HepG2 (cell line): ENCODE measurements around the gene SLC4A11. TPM values are rescaled to one million over a fixed set of nuclear protein-coding genes. Genes with fewer than 3 reads are reported as not detected.

ENCODE experiments used
- AGO2 ChIP-seq: fragments of 200-400 bp; formaldehyde crosslinking; optimal IDR thresholded peaks from 2 replicates; pipeline ENCODE3; 2017; ENCODE audit warnings: mild to moderate bottlenecking, low read depth, low read length, moderate library complexity
- ARNTL ChIP-seq: sonication (generic); formaldehyde crosslinking; IDR thresholded peaks from 2 replicates; pipeline ENCODE4 v1.4.0; 2020; ENCODE audit warnings: mild to moderate bottlenecking, missing genetic modification reagents
- EED ChIP-seq: sonication (generic); formaldehyde crosslinking; IDR thresholded peaks from 2 replicates; pipeline ENCODE4 v1.5.0; 2020; ENCODE audit warnings: mild to moderate bottlenecking, missing genetic modification reagents
- FOXC1 ChIP-seq: sonication (generic); formaldehyde crosslinking; IDR thresholded peaks from 2 replicates; pipeline ENCODE4 v1.8.0; 2022; ENCODE audit warnings: mild to moderate bottlenecking, missing genetic modification reagents, borderline replicate concordance
- GLI4 ChIP-seq: sonication (generic); formaldehyde crosslinking; IDR thresholded peaks from 2 replicates; pipeline ENCODE4 v1.5.1; 2020; ENCODE audit warnings: missing genetic modification reagents, mild to moderate bottlenecking, moderate library complexity, borderline replicate concordance
- GMEB1 ChIP-seq: sonication (generic); formaldehyde crosslinking; IDR thresholded peaks from 2 replicates; pipeline ENCODE4 v1.5.1; 2020; ENCODE audit warnings: missing genetic modification reagents, mild to moderate bottlenecking, borderline replicate concordance
- KLF12 ChIP-seq: sonication (generic); formaldehyde crosslinking; IDR thresholded peaks from 2 replicates; pipeline ENCODE4 v1.4.0; 2020; ENCODE audit warnings: missing genetic modification reagents, borderline replicate concordance
- KMT2A ChIP-seq: sonication (generic); formaldehyde crosslinking; IDR thresholded peaks from 2 replicates; pipeline ENCODE4 v1.4.0; 2020; ENCODE audit warnings: missing genetic modification reagents
- MED13 ChIP-seq: sonication (generic); formaldehyde crosslinking; IDR thresholded peaks from 2 replicates; pipeline ENCODE4 v1.5.0; 2020; ENCODE audit warnings: missing genetic modification reagents
- NR2C2 ChIP-seq: sonication (generic); formaldehyde crosslinking; IDR thresholded peaks from 2 replicates; pipeline ENCODE4 v1.4.0; 2020; ENCODE audit warnings: missing genetic modification reagents, mild to moderate bottlenecking, moderate library complexity, borderline replicate concordance
- NRL ChIP-seq: sonication (generic); formaldehyde crosslinking; IDR thresholded peaks from 2 replicates; pipeline ENCODE4 v1.5.0; 2020; ENCODE audit warnings: missing genetic modification reagents, mild to moderate bottlenecking, moderate library complexity, borderline replicate concordance
- POLR2G ChIP-seq: fragments of 200-400 bp; formaldehyde crosslinking; IDR thresholded peaks from 2 replicates; pipeline ENCODE4 v1.6.1; 2018; ENCODE audit warnings: mild to moderate bottlenecking, low read depth, low read length, moderate library complexity
- ZFY ChIP-seq: sonication (generic); formaldehyde crosslinking; IDR thresholded peaks from 2 replicates; pipeline ENCODE4 v1.4.0; 2020; ENCODE audit warnings: missing genetic modification reagents
- ZMAT3 ChIP-seq: sonication (generic); formaldehyde crosslinking; conservative IDR thresholded peaks from 2 replicates; pipeline ENCODE4 v1.7.0; 2021; ENCODE audit warnings: missing genetic modification reagents
- ZNF276 ChIP-seq: sonication (generic); formaldehyde crosslinking; IDR thresholded peaks from 2 replicates; pipeline ENCODE4 v1.4.0; 2020; ENCODE audit warnings: mild to moderate bottlenecking, low read depth, missing genetic modification reagents
- ZNF556 ChIP-seq: sonication (generic); formaldehyde crosslinking; IDR thresholded peaks from 2 replicates; pipeline ENCODE4 v1.4.0; 2020; ENCODE audit warnings: mild to moderate bottlenecking, missing genetic modification reagents, borderline replicate concordance
- polyA plus RNA-seq, 8 experiments: library from polyadenylated mRNA; depleted of rRNA in 3 of 8; stranded (reverse) in 7 of 8; unstranded in 1 of 8; fragments of >200 nt; fragmentation: Illumina TruSeq in 4 of 8; extraction: Trizol in 4 of 8; gene quantifications; 2 replicates each; pipeline versions ENCODE4 v1.2.1 to v1.2.3, GENCODE V29; 2011 to 2016; ENCODE audit warnings: low read depth in 4 of 8, missing spikeins in 1 of 8, mixed read lengths in 1 of 8; ENCODE audit not compliant: insufficient read depth in 1 of 8
- total RNA-seq, 5 experiments: library from RNA; depleted of rRNA; stranded (reverse); fragments of >200 nt; fragmentation: Illumina TruSeq; extraction: Trizol; gene quantifications; 2 replicates each; pipeline ENCODE4 v1.2.3, GENCODE V29; 2016; ENCODE audit warnings: low read depth in 1 of 5
- TF ChIP-seq, protein P1 (sequence below): sonication (generic); formaldehyde crosslinking; conservative IDR thresholded peaks from 2 replicates; pipeline ENCODE4 v1.4.0; 2020; ENCODE audit warnings: missing genetic modification reagents
- TF ChIP-seq, protein P2 (sequence below): sonication (generic); formaldehyde crosslinking; IDR thresholded peaks from 2 replicates; pipeline ENCODE4 v1.8.1; 2023; ENCODE audit warnings: missing genetic modification reagents, inconsistent platforms, borderline replicate concordance
- TF ChIP-seq, protein P3 (sequence below): sonication (generic); formaldehyde crosslinking; IDR thresholded peaks from 2 replicates; pipeline ENCODE4 v1.4.0; 2020; ENCODE audit warnings: missing genetic modification reagents

SLC4A11 gene
- total and polyA plus RNA-seq, 2 of the 13 experiments (the other 11 are each of a cell fraction or from before 2014, with no cell fraction given) = 3.9 to 27.0 TPM

GRCh38 chr20:3221398-3222226, 17.4 kb downstream of the SLC4A11 start (continued):
- TF ChIP-seq, protein P1, sequence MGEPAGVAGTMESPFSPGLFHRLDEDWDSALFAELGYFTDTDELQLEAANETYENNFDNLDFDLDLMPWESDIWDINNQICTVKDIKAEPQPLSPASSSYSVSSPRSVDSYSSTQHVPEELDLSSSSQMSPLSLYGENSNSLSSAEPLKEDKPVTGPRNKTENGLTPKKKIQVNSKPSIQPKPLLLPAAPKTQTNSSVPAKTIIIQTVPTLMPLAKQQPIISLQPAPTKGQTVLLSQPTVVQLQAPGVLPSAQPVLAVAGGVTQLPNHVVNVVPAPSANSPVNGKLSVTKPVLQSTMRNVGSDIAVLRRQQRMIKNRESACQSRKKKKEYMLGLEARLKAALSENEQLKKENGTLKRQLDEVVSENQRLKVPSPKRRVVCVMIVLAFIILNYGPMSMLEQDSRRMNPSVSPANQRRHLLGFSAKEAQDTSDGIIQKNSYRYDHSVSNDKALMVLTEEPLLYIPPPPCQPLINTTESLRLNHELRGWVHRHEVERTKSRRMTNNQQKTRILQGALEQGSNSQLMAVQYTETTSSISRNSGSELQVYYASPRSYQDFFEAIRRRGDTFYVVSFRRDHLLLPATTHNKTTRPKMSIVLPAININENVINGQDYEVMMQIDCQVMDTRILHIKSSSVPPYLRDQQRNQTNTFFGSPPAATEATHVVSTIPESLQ (CRISPR knock-in tag) = no peak
- TF ChIP-seq NRL (CRISPR knock-in tag) = peak; percentile 45; the same call in 1 of the 2 replicates
- TF ChIP-seq, protein P2, sequence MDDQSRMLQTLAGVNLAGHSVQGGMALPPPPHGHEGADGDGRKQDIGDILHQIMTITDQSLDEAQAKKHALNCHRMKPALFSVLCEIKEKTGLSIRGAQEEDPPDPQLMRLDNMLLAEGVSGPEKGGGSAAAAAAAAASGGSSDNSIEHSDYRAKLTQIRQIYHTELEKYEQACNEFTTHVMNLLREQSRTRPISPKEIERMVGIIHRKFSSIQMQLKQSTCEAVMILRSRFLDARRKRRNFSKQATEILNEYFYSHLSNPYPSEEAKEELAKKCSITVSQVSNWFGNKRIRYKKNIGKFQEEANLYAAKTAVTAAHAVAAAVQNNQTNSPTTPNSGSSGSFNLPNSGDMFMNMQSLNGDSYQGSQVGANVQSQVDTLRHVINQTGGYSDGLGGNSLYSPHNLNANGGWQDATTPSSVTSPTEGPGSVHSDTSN = no peak
- TF ChIP-seq, protein P3, sequence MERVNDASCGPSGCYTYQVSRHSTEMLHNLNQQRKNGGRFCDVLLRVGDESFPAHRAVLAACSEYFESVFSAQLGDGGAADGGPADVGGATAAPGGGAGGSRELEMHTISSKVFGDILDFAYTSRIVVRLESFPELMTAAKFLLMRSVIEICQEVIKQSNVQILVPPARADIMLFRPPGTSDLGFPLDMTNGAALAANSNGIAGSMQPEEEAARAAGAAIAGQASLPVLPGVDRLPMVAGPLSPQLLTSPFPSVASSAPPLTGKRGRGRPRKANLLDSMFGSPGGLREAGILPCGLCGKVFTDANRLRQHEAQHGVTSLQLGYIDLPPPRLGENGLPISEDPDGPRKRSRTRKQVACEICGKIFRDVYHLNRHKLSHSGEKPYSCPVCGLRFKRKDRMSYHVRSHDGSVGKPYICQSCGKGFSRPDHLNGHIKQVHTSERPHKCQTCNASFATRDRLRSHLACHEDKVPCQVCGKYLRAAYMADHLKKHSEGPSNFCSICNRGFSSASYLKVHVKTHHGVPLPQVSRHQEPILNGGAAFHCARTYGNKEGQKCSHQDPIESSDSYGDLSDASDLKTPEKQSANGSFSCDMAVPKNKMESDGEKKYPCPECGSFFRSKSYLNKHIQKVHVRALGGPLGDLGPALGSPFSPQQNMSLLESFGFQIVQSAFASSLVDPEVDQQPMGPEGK = no peak
- TF ChIP-seq ZMAT3 = 0 out of 2 replicates have a peak, but pooled peaks have one; percentile 5
- no peak for TF ChIP-seq MED13 (CRISPR knock-in tag)
- 0 out of 2 replicates have a peak, but pooled peaks have one; percentile 40 for TF ChIP-seq KLF12 (CRISPR knock-in tag)
- TF ChIP-seq ZNF556 (CRISPR knock-in tag) = no peak
- TF ChIP-seq AGO2 = peak; percentile 83
- peak; percentile 65; the same call in 1 of the 2 replicates for TF ChIP-seq ZNF276 (CRISPR knock-in tag)
- 0 out of 2 replicates have a peak, but pooled peaks have one; percentile 34 for TF ChIP-seq KMT2A
- TF ChIP-seq GLI4 (CRISPR knock-in tag) = 0 out of 2 replicates have a peak, but pooled peaks have one; percentile 74
- TF ChIP-seq EED (CRISPR knock-in tag) = peak; percentile 49; the same call in 1 of the 2 replicates
- TF ChIP-seq NR2C2 (CRISPR knock-in tag) = no peak
- TF ChIP-seq POLR2G = 0 out of 2 replicates have a peak, but pooled peaks have one; percentile 34
- TF ChIP-seq ZFY = no peak
- TF ChIP-seq ARNTL (CRISPR knock-in tag) = no peak
- TF ChIP-seq FOXC1 (CRISPR knock-in tag) = no peak
- TF ChIP-seq GMEB1 = 0 out of 2 replicates have a peak, but pooled peaks have one; percentile 45
